ENCODE measurements around the gene GTF2F2.

GTF2F2 gene

GRCh38 chr13:45220403-45220802 lies 100.1 kb downstream of the GTF2F2 start:
- no peak for DNase-seq (ENCODE audit: extremely low read depth, insufficient read length)
- TF ChIP-seq, protein P1, sequence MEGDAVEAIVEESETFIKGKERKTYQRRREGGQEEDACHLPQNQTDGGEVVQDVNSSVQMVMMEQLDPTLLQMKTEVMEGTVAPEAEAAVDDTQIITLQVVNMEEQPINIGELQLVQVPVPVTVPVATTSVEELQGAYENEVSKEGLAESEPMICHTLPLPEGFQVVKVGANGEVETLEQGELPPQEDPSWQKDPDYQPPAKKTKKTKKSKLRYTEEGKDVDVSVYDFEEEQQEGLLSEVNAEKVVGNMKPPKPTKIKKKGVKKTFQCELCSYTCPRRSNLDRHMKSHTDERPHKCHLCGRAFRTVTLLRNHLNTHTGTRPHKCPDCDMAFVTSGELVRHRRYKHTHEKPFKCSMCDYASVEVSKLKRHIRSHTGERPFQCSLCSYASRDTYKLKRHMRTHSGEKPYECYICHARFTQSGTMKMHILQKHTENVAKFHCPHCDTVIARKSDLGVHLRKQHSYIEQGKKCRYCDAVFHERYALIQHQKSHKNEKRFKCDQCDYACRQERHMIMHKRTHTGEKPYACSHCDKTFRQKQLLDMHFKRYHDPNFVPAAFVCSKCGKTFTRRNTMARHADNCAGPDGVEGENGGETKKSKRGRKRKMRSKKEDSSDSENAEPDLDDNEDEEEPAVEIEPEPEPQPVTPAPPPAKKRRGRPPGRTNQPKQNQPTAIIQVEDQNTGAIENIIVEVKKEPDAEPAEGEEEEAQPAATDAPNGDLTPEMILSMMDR (IDR thresholded peaks at IDR 0.05; ENCODE audit: insufficient read depth, low read length, poor library complexity, severe bottlenecking) = no peak
- Histone ChIP-seq H3K4me3 (replicated peaks; ENCODE audit: low read depth, low read length) (no peak overlapping the region), H3K27me3 (replicated peaks; ENCODE audit: control insufficient read depth, insufficient read depth, low read length) (no peaks in the 10 kb centered on the region), H3K36me3 (ENCODE audit: control insufficient read depth, insufficient read depth, low read length) (no peaks in the 10 kb centered on the region)

DNA sequence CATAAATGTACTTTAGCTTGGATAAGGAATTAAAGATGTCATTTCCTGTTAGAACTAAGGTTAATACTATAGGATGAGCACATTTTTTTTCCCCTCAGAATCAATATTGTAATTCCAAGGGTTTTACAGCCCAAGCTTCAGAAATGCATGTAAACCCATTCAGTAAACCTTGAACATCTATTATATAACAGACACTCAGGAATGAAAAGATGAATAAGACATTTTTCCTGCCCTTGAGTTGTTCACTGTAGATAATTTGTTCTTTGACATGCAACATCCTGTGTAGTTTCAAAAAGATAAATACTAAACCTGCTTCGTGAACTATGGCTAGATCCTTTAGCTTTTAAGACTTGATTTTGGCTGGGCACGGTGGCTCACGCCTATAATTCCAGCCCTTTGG lies 102.2 kb downstream of the GTF2F2 start:
- no peaks in the 10 kb centered on the region for H3K36me3 ChIP-seq (ENCODE audit: control insufficient read depth, insufficient read depth, low read length)
- no peak for DNase-seq (ENCODE audit: extremely low read depth, insufficient read length)
- H3K27me3 ChIP-seq (replicated peaks; ENCODE audit: control insufficient read depth, insufficient read depth, low read length) = no peaks in the 10 kb centered on the region
- TF ChIP-seq, protein P1 (IDR thresholded peaks at IDR 0.05; ENCODE audit: insufficient read depth, low read length, poor library complexity, severe bottlenecking) = no peak
- H3K4me3 ChIP-seq (replicated peaks; ENCODE audit: low read depth, low read length) = no peak overlapping the region

GRCh38 chr13:45222919-45223318 lies 102.6 kb downstream of the GTF2F2 start:
- no peak for DNase-seq (ENCODE audit: extremely low read depth, insufficient read length)
- Histone ChIP-seq H3K36me3 (ENCODE audit: control insufficient read depth, insufficient read depth, low read length) (no peaks in the 10 kb centered on the region), H3K4me3 (replicated peaks; ENCODE audit: low read depth, low read length) (no peak overlapping the region), H3K27me3 (replicated peaks; ENCODE audit: control insufficient read depth, insufficient read depth, low read length) (no peaks in the 10 kb centered on the region)
- TF ChIP-seq, protein P1 (IDR thresholded peaks at IDR 0.05; ENCODE audit: insufficient read depth, low read length, poor library complexity, severe bottlenecking) = no peak

DNA sequence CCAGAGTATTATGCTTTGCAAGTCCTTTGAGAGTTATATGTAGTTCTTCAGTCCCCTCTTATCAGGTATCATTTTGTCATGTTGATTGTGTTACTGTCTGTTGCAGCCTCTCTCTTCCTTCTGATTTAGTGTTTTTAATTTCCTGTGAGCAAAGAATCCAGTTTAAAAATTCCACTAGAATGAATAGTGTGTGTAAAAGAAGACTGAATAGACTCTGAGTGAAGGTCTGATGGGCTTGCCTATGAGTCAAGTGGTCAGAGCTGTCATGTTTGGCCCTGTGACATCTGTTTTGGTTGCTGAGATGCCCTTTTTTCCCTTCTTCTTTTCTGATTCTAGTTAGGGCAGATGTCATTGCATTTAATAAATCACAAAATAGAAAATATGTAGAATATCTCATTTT lies 103.9 kb downstream of the GTF2F2 start:
- no peak overlapping the region for H3K4me3 ChIP-seq (replicated peaks; ENCODE audit: low read depth, low read length)

GRCh38 chr13:45225370-45225769 lies 105.1 kb downstream of the GTF2F2 start:
- Histone ChIP-seq H3K36me3 (ENCODE audit: control insufficient read depth, insufficient read depth, low read length) (no peaks in the 10 kb centered on the region), H3K4me3 (replicated peaks; ENCODE audit: low read depth, low read length) (no peak overlapping the region), H3K27me3 (replicated peaks; ENCODE audit: control insufficient read depth, insufficient read depth, low read length) (no peaks in the 10 kb centered on the region)
- TF ChIP-seq, protein P1 (IDR thresholded peaks at IDR 0.05; ENCODE audit: insufficient read depth, low read length, poor library complexity, severe bottlenecking) = no peak
- DNase-seq (ENCODE audit: extremely low read depth, insufficient read length) = no peak

More for the DNA sequence above, 103.9 kb downstream of the GTF2F2 start:
- TF ChIP-seq, protein P1 (IDR thresholded peaks at IDR 0.05; ENCODE audit: insufficient read depth, low read length, poor library complexity, severe bottlenecking) = no peak
- Histone ChIP-seq H3K36me3 (ENCODE audit: control insufficient read depth, insufficient read depth, low read length) (no peaks in the 10 kb centered on the region), H3K27me3 (replicated peaks; ENCODE audit: control insufficient read depth, insufficient read depth, low read length) (no peaks in the 10 kb centered on the region)
- DNase-seq (ENCODE audit: extremely low read depth, insufficient read length) = no peak

- no peaks in the 10 kb centered on the region for H3K36me3 ChIP-seq (ENCODE audit: control insufficient read depth, insufficient read depth, low read length)
- no peaks in the 10 kb centered on the region for H3K27me3 ChIP-seq (replicated peaks; ENCODE audit: control insufficient read depth, insufficient read depth, low read length)
- no peak overlapping the region for H3K4me3 ChIP-seq (replicated peaks; ENCODE audit: low read depth, low read length)
- DNase-seq (ENCODE audit: extremely low read depth, insufficient read length) = no peak
- TF ChIP-seq, protein P1 (IDR thresholded peaks at IDR 0.05; ENCODE audit: insufficient read depth, low read length, poor library complexity, severe bottlenecking) = no peak
Observed at GRCh38 chr13:45226024-45226423, 105.7 kb downstream of the GTF2F2 start.

Data from GM06990 (cell line).